Fibroblast of lung (primary cell): ENCODE data around the gene PPM1E. TPM values are rescaled to one million over a fixed set of nuclear protein-coding genes. Genes with fewer than 3 reads are reported as not detected.

Source experiments
- DNase-seq, 2 donors: peaks; one replicate each; pipeline versions ENCODE4 v3.0.0 to v3.0.0-alpha.2; 2010; ENCODE audit warnings: low read depth in 2 of 2
- H2AFZ ChIP-seq: 2 replicates; pipeline ENCODE4 v1.5.1; 2012; ENCODE audit warnings: low read length, control low read depth, inconsistent platforms
- H3K27ac ChIP-seq: 2 replicates; pipeline ENCODE4 v1.5.1; 2011; ENCODE audit warnings: low read length, control low read depth; ENCODE audit not compliant: insufficient read depth
- H3K27me3 ChIP-seq: 2 replicates; pipeline ENCODE4 v1.5.1; 2011; ENCODE audit warnings: mild to moderate bottlenecking, low read length; ENCODE audit not compliant: control insufficient read depth, insufficient read depth
- H3K36me3 ChIP-seq: 2 replicates; pipeline ENCODE4 v1.5.1; 2011; ENCODE audit warnings: low read length; ENCODE audit not compliant: control insufficient read depth, insufficient read depth
- H3K4me1 ChIP-seq: 2 replicates; pipeline ENCODE4 v1.5.1; 2011; ENCODE audit warnings: low read length; ENCODE audit not compliant: control insufficient read depth, insufficient read depth; ENCODE audit errors: extremely low read depth
- H3K4me2 ChIP-seq: 2 replicates; pipeline ENCODE4 v1.5.1; 2011; ENCODE audit warnings: low read length, control low read depth; ENCODE audit not compliant: insufficient read depth; ENCODE audit errors: extremely low read depth
- H3K4me3 ChIP-seq, 4 experiments: fragments of 200-600 bp in 1 of 4; sonication (generic) in 1 of 4; replicated peaks in 1 of 4; 2 replicates each; pipeline ENCODE4 v1.5.1; 2011 to 2016; ENCODE audit warnings: low read length in 4 of 4, low read depth in 3 of 4, mild to moderate bottlenecking in 3 of 4, control low read depth in 2 of 4, inconsistent platforms in 1 of 4, mixed read lengths in 1 of 4; ENCODE audit not compliant: insufficient read depth in 1 of 4; ENCODE audit errors: control extremely low read depth in 1 of 4
- H3K79me2 ChIP-seq: 2 replicates; pipeline ENCODE4 v1.5.1; 2012; ENCODE audit warnings: mild to moderate bottlenecking, low read length, inconsistent platforms; ENCODE audit not compliant: control insufficient read depth, insufficient read depth
- H3K9ac ChIP-seq: 2 replicates; pipeline ENCODE4 v1.5.1; 2011; ENCODE audit warnings: mild to moderate bottlenecking, low read length, control low read depth; ENCODE audit not compliant: insufficient read depth
- H3K9me3 ChIP-seq: 2 replicates; pipeline ENCODE4 v1.5.1; 2012; ENCODE audit warnings: low read depth, low read length; ENCODE audit not compliant: control insufficient read depth, insufficient read depth
- H4K20me1 ChIP-seq: 2 replicates; pipeline ENCODE4 v1.5.1; 2011; ENCODE audit warnings: low read length; ENCODE audit not compliant: control insufficient read depth, insufficient read depth; ENCODE audit errors: extremely low read depth
- EZH2 ChIP-seq: IDR thresholded peaks from 2 replicates; pipeline ENCODE4 v1.5.1; 2012; ENCODE audit warnings: low read length, control low read depth, mild to moderate bottlenecking; ENCODE audit errors: missing control alignments
- polyA plus RNA-seq, 2 donors: library from polyadenylated mRNA; depleted of rRNA in 1 of 2; stranded (reverse) in 1 of 2; unstranded in 1 of 2; fragments of >200 nt; gene quantifications; 2 replicates each; pipeline ENCODE4 v1.2.1, GENCODE V29; 2011 to 2012; ENCODE audit warnings: missing spikeins in 1 of 2
- total RNA-seq: library from RNA; depleted of rRNA; stranded (reverse); fragments of >200 nt; gene quantifications from 2 replicates; pipeline ENCODE4 v1.2.1, GENCODE V29; 2014
- TF ChIP-seq, protein P1 (sequence below), 2 donors: IDR thresholded peaks in 1 of 2; conservative IDR thresholded peaks in 1 of 2; 1 replicate in 1 of 2; 2 replicates in 1 of 2; pipeline ENCODE4 v1.5.1; 2011 to 2012; ENCODE audit warnings: low read length in 2 of 2, control low read depth in 1 of 2, inconsistent platforms in 1 of 2, low read depth in 1 of 2, mild to moderate bottlenecking in 1 of 2

Gene PPM1E
- total and polyA plus RNA-seq, 2 donors (not counting 1 experiment from before 2014, with no cell fraction given) = 0.02 to 0.50 TPM

DNA sequence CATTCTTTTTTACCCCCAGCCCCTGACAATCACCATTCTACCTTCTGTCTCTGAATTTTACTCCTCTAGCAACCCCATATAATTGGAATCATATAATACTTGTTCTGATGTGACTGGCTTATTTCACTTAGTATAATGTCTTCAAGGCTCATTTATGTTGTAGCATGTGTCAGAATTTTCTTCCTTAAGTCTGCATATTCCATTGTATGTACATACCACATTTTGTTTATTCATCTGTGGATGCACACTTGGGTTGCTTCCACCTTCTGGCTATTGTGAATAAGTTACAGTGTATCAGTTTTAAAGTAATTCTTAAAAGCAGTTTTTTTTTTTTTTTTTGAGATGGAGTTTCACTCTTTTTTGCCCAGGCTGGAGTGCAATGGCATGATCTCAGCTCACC lies 24.7 kb upstream of the PPM1E start:
- H3K9ac ChIP-seq = no peak overlapping the region
- TF ChIP-seq EZH2 = no peak
- TF ChIP-seq, protein P1, sequence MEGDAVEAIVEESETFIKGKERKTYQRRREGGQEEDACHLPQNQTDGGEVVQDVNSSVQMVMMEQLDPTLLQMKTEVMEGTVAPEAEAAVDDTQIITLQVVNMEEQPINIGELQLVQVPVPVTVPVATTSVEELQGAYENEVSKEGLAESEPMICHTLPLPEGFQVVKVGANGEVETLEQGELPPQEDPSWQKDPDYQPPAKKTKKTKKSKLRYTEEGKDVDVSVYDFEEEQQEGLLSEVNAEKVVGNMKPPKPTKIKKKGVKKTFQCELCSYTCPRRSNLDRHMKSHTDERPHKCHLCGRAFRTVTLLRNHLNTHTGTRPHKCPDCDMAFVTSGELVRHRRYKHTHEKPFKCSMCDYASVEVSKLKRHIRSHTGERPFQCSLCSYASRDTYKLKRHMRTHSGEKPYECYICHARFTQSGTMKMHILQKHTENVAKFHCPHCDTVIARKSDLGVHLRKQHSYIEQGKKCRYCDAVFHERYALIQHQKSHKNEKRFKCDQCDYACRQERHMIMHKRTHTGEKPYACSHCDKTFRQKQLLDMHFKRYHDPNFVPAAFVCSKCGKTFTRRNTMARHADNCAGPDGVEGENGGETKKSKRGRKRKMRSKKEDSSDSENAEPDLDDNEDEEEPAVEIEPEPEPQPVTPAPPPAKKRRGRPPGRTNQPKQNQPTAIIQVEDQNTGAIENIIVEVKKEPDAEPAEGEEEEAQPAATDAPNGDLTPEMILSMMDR (conservative IDR thresholded peaks at IDR 0.05 in 1 of 2, IDR thresholded peaks at IDR 0.05 in 1 of 2; ENCODE audit: low read depth in 1 of 2, low read length in 2 of 2) = no peak
- no peak for DNase-seq
- H3K79me2 ChIP-seq = no peaks in the 10 kb centered on the region
- H3K4me2 ChIP-seq = no peak overlapping the region
- no peaks in the 10 kb centered on the region for H3K4me1 ChIP-seq
- no peak overlapping the region for H3K4me3 ChIP-seq
- H4K20me1 ChIP-seq = no peaks in the 10 kb centered on the region
- H3K27ac ChIP-seq = no peak overlapping the region
- H3K36me3 ChIP-seq = no peaks in the 10 kb centered on the region
- no peak overlapping the region for H2AFZ ChIP-seq
- no peaks in the 10 kb centered on the region for H3K27me3 ChIP-seq
- H3K9me3 ChIP-seq = no peaks in the 10 kb centered on the region

DNA sequence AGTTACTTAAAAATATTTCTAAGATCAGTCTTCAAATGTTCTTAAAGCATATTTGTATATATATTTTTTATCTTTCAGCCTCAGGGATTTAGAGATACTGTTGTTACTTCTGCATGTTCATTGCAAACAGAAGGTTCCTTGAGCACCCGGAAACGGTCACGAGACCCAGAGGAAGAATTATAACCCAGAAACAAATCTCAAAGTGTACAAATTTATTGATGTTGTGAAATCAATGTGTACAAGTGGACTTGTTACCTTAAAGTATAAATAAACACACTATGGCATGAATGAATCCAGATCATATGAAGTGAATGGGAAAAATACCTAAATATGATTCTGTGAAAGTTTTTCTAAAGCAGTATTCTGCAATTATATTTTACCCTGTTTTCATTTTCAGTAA lies 21.6 kb upstream of the PPM1E start:
- no peaks in the 10 kb centered on the region for H4K20me1 ChIP-seq
- no peak overlapping the region for H3K4me2 ChIP-seq
- no peaks in the 10 kb centered on the region for H3K79me2 ChIP-seq
- no peak for DNase-seq
- no peaks in the 10 kb centered on the region for H3K4me1 ChIP-seq
- no peak overlapping the region for H3K27ac ChIP-seq
- H3K27me3 ChIP-seq = no peaks in the 10 kb centered on the region
- TF ChIP-seq, protein P1 (conservative IDR thresholded peaks at IDR 0.05 in 1 of 2, IDR thresholded peaks at IDR 0.05 in 1 of 2; ENCODE audit: low read depth in 1 of 2, low read length in 2 of 2) = no peak
- no peak for TF ChIP-seq EZH2
- H3K36me3 ChIP-seq = no peaks in the 10 kb centered on the region
- no peak overlapping the region for H3K4me3 ChIP-seq
- H2AFZ ChIP-seq = no peak overlapping the region
- no peaks in the 10 kb centered on the region for H3K9me3 ChIP-seq
- no peak overlapping the region for H3K9ac ChIP-seq

DNA sequence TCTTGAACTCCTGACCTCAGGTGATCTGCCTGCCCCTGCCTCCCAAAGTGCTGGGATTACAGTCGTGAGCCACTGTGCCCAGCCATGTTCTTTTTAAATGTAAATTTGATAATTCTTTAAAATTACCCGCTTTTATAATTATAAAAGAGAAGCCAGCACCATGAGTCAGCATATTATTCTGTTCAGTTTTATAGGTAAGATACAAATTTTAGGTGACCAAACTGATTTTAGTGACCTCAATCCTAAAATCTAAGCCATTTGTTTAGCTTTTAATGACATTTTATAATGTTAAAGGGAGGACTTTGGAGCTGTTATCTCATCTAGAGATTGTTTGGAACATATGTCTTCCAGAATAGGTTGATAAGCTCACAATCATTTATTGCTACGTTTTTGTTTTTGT lies 20.8 kb upstream of the PPM1E start:
- no peak overlapping the region for H3K9ac ChIP-seq
- H3K27me3 ChIP-seq = no peaks in the 10 kb centered on the region
- H4K20me1 ChIP-seq = no peaks in the 10 kb centered on the region
- no peaks in the 10 kb centered on the region for H3K36me3 ChIP-seq
- H3K79me2 ChIP-seq = no peaks in the 10 kb centered on the region
- TF ChIP-seq, protein P1 (conservative IDR thresholded peaks at IDR 0.05 in 1 of 2, IDR thresholded peaks at IDR 0.05 in 1 of 2; ENCODE audit: low read depth in 1 of 2, low read length in 2 of 2) = no peak
- TF ChIP-seq EZH2 = no peak
- H2AFZ ChIP-seq = no peak overlapping the region
- H3K27ac ChIP-seq = no peak overlapping the region
- no peak for DNase-seq
- H3K4me2 ChIP-seq = no peak overlapping the region
- H3K9me3 ChIP-seq = no peaks in the 10 kb centered on the region
- H3K4me1 ChIP-seq = no peaks in the 10 kb centered on the region
- no peak overlapping the region for H3K4me3 ChIP-seq
